Neural cell (in vitro differentiated cells): Measurements from ENCODE around the gene DLG2. TPM values are rescaled to one million over a fixed set of nuclear protein-coding genes. Genes with fewer than 3 reads are reported as not detected.
"Not testable (repeated sequence)": the region's sequence is repeated elsewhere in the genome, so short reads cannot be mapped to it uniquely, and the experiment has no call there.

ENCODE experiments used
- H2AFZ ChIP-seq: fragments of 200-600, 300-800 bp; sonication (generic), shearing (Covaris generic); 2 replicates; pipeline ENCODE4 v1.6.0; 2014; ENCODE audit warnings: low read depth, mild to moderate bottlenecking, antibody characterized with exemption, low read length, moderate library complexity
- H3F3A ChIP-seq: fragments of 200-600 bp; shearing (Covaris generic); 2 replicates; pipeline ENCODE4 v1.6.1; 2016; ENCODE audit warnings: mild to moderate bottlenecking, moderate library complexity, mixed read lengths, antibody characterized with exemption, low read length; ENCODE audit not compliant: insufficient read depth, poor library complexity, severe bottlenecking
- H3K27ac ChIP-seq: fragments of 200-600, 300-800 bp; sonication (generic), shearing (Covaris generic); 2 replicates; pipeline ENCODE4 v1.5.1; 2014; ENCODE audit warnings: mild to moderate bottlenecking, low read length, moderate library complexity
- H3K27me3 ChIP-seq: fragments of 300-800, 200-600 bp; sonication (generic), shearing (Covaris generic); 2 replicates; pipeline ENCODE4 v1.6.0; 2014; ENCODE audit warnings: mild to moderate bottlenecking, low read depth, low read length, moderate library complexity; ENCODE audit not compliant: insufficient read depth
- H3K36me3 ChIP-seq: fragments of 300-800, 200-600 bp; sonication (generic), shearing (Covaris generic); 2 replicates; pipeline ENCODE4 v1.5.1; 2014; ENCODE audit warnings: mild to moderate bottlenecking, antibody characterized with exemption, low read length, moderate library complexity; ENCODE audit not compliant: insufficient read depth
- H3K4me2 ChIP-seq: fragments of 300-800, 200-600 bp; sonication (generic), shearing (Covaris generic); 2 replicates; pipeline ENCODE4 v1.6.0; 2014; ENCODE audit warnings: mild to moderate bottlenecking, low read length
- H3K4me3 ChIP-seq: fragments of 300-800, 200-600 bp; sonication (generic), shearing (Covaris generic); 2 replicates; pipeline ENCODE4 v1.5.1; 2014; ENCODE audit warnings: mild to moderate bottlenecking, low read length, moderate library complexity
- H3K79me2 ChIP-seq: fragments of 200-600 bp; shearing (Covaris generic); replicated peaks from 2 replicates; pipeline ENCODE4 v1.6.0; 2014; ENCODE audit warnings: mild to moderate bottlenecking, low read length, moderate library complexity; ENCODE audit not compliant: insufficient read depth
- H3K9ac ChIP-seq: fragments of 300-800, 200-600 bp; sonication (generic), shearing (Covaris generic); 2 replicates; pipeline ENCODE4 v1.6.1; 2016; ENCODE audit warnings: mild to moderate bottlenecking, low read length, mixed read lengths
- H3K9me2 ChIP-seq: fragments of 200-600 bp; shearing (Covaris generic); 2 replicates; pipeline ENCODE4 v1.6.1; 2016; ENCODE audit warnings: mild to moderate bottlenecking, low read length, mixed read lengths; ENCODE audit not compliant: insufficient read depth
- H3K9me3 ChIP-seq: fragments of 200-600, 300-800 bp; sonication (generic), shearing (Covaris generic); 2 replicates; pipeline ENCODE4 v1.6.1; 2016; ENCODE audit warnings: mild to moderate bottlenecking, mixed run types, low read length, moderate library complexity, mixed read lengths
- H4K20me1 ChIP-seq: fragments of 200-600 bp; shearing (Covaris generic); 2 replicates; pipeline ENCODE4 v1.6.1; 2016; ENCODE audit warnings: mild to moderate bottlenecking, mixed run types; ENCODE audit not compliant: insufficient read depth
- EP300 ChIP-seq: fragments of 450-650 bp; conservative IDR thresholded peaks from 2 replicates; pipeline ENCODE4 v1.6.1; 2014; ENCODE audit warnings: antibody characterized with exemption, mild to moderate bottlenecking, moderate library complexity; ENCODE audit not compliant: poor library complexity, severe bottlenecking
- EZH2 ChIP-seq: fragments of 200-600, 300-800 bp; shearing (Covaris generic), sonication (generic); IDR thresholded peaks from 2 replicates; pipeline ENCODE4 v1.6.1; 2014; ENCODE audit warnings: antibody characterized with exemption, low read length, borderline replicate concordance, mild to moderate bottlenecking; ENCODE audit not compliant: insufficient read depth, poor library complexity, severe bottlenecking
- MXI1 ChIP-seq: fragments of 450-650 bp; conservative IDR thresholded peaks from 2 replicates; pipeline ENCODE4 v1.6.1; 2014; ENCODE audit warnings: antibody characterized with exemption, mild to moderate bottlenecking; ENCODE audit not compliant: poor library complexity, severe bottlenecking
- POLR2AphosphoS5 ChIP-seq: IDR thresholded peaks from 2 replicates; pipeline ENCODE4 v1.6.1; 2012
- RAD21 ChIP-seq: fragments of 450-650 bp; conservative IDR thresholded peaks from 2 replicates; pipeline ENCODE4 v1.6.1; 2014; ENCODE audit warnings: antibody characterized with exemption, mild to moderate bottlenecking, moderate library complexity
- SMC3 ChIP-seq: fragments of 450-650 bp; conservative IDR thresholded peaks from 2 replicates; pipeline ENCODE4 v1.6.1; 2014; ENCODE audit warnings: antibody characterized with exemption, mild to moderate bottlenecking, moderate library complexity; ENCODE audit not compliant: poor library complexity
- TAF1 ChIP-seq: IDR thresholded peaks from 2 replicates; pipeline ENCODE4 v1.6.1; 2012; ENCODE audit warnings: low read depth
- polyA plus RNA-seq: library from polyadenylated mRNA; depleted of rRNA; stranded (reverse); fragments of >200 nt; gene quantifications from 2 replicates; pipeline ENCODE4 v1.2.3, GENCODE V29; 2014
- TF ChIP-seq, protein P1 (sequence below): fragments of 450-650 bp; IDR thresholded peaks from 2 replicates; pipeline ENCODE4 v1.5.1; 2014; ENCODE audit warnings: antibody characterized with exemption, mild to moderate bottlenecking, moderate library complexity; ENCODE audit not compliant: poor library complexity, severe bottlenecking
- TF ChIP-seq, protein P2 (sequence below): IDR thresholded peaks from 2 replicates; pipeline ENCODE4 v1.6.1; 2012; ENCODE audit warnings: borderline replicate concordance

The DLG2 gene
- polyA plus RNA-seq, 1 donor from 2014 or later: 179 TPM

DNA sequence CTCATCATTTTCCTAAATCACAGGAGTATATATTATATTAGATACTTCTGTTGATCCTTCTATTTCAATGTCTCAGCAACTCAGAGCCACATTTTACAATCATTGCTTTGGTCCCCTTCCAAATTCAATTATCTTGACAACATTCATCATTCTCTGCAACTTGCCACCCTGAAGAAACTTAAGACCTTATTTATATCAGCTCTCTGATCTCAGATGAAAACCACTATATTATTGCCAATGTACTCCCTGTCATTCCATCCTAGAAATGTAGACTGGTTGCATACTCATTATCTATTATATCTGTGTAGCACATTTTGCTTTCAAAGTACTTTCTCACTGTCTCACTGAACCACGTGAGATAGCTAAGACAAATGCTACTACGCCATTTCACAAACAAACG, 379.3 kb downstream of the DLG2 start:
- H3K79me2 ChIP-seq: no peaks in the 10 kb centered on the region
- H3K4me3 ChIP-seq: no peak overlapping the region
- no peak overlapping the region for H3K9ac ChIP-seq
- no peaks in the 10 kb centered on the region for H3F3A ChIP-seq
- TF ChIP-seq EP300 (peak; percentile 62), EZH2 (no peak), POLR2AphosphoS5 (peak; percentile 39)
- H2AFZ ChIP-seq: no peak overlapping the region
- H4K20me1 ChIP-seq: no peaks in the 10 kb centered on the region
- H3K36me3 ChIP-seq: no peaks in the 10 kb centered on the region
- no peaks in the 10 kb centered on the region for H3K9me2 ChIP-seq
- H3K9me3 ChIP-seq: no peaks in the 10 kb centered on the region
- no peaks in the 10 kb centered on the region for H3K27me3 ChIP-seq
- H3K27ac ChIP-seq: no peak overlapping the region
- H3K4me2 ChIP-seq: no peak overlapping the region

- H4K20me1 ChIP-seq: no peaks in the 10 kb centered on the region
Measured at GRCh38 chr11:85238906-85239305, 388.2 kb downstream of the DLG2 start.

GRCh38 chr11:85238038-85238437, 389.1 kb downstream of the DLG2 start:
- H3K9me3 ChIP-seq, H3K9me2 ChIP-seq, H4K20me1 ChIP-seq, H3K27me3 ChIP-seq, H3K9ac ChIP-seq, H3K36me3 ChIP-seq, H3K4me2 ChIP-seq, H3K27ac ChIP-seq, H3K79me2 ChIP-seq, H3K4me3 ChIP-seq, H2AFZ ChIP-seq, H3F3A ChIP-seq: not testable (repeated sequence)

More at GRCh38 chr11:85238906-85239305, 388.2 kb downstream of the DLG2 start:
- no peaks in the 10 kb centered on the region for H3F3A ChIP-seq
- H3K9me2 ChIP-seq: no peaks in the 10 kb centered on the region
- no peaks in the 10 kb centered on the region for H3K79me2 ChIP-seq
- H2AFZ ChIP-seq: no peak overlapping the region
- no peak overlapping the region for H3K4me2 ChIP-seq
- TF ChIP-seq TAF1: no peak
- no peak for TF ChIP-seq EP300
- no peak for TF ChIP-seq RAD21
- TF ChIP-seq SMC3: no peak
- no peak for TF ChIP-seq EZH2
- TF ChIP-seq, protein P1, sequence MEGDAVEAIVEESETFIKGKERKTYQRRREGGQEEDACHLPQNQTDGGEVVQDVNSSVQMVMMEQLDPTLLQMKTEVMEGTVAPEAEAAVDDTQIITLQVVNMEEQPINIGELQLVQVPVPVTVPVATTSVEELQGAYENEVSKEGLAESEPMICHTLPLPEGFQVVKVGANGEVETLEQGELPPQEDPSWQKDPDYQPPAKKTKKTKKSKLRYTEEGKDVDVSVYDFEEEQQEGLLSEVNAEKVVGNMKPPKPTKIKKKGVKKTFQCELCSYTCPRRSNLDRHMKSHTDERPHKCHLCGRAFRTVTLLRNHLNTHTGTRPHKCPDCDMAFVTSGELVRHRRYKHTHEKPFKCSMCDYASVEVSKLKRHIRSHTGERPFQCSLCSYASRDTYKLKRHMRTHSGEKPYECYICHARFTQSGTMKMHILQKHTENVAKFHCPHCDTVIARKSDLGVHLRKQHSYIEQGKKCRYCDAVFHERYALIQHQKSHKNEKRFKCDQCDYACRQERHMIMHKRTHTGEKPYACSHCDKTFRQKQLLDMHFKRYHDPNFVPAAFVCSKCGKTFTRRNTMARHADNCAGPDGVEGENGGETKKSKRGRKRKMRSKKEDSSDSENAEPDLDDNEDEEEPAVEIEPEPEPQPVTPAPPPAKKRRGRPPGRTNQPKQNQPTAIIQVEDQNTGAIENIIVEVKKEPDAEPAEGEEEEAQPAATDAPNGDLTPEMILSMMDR: no peak
- TF ChIP-seq, protein P2, sequence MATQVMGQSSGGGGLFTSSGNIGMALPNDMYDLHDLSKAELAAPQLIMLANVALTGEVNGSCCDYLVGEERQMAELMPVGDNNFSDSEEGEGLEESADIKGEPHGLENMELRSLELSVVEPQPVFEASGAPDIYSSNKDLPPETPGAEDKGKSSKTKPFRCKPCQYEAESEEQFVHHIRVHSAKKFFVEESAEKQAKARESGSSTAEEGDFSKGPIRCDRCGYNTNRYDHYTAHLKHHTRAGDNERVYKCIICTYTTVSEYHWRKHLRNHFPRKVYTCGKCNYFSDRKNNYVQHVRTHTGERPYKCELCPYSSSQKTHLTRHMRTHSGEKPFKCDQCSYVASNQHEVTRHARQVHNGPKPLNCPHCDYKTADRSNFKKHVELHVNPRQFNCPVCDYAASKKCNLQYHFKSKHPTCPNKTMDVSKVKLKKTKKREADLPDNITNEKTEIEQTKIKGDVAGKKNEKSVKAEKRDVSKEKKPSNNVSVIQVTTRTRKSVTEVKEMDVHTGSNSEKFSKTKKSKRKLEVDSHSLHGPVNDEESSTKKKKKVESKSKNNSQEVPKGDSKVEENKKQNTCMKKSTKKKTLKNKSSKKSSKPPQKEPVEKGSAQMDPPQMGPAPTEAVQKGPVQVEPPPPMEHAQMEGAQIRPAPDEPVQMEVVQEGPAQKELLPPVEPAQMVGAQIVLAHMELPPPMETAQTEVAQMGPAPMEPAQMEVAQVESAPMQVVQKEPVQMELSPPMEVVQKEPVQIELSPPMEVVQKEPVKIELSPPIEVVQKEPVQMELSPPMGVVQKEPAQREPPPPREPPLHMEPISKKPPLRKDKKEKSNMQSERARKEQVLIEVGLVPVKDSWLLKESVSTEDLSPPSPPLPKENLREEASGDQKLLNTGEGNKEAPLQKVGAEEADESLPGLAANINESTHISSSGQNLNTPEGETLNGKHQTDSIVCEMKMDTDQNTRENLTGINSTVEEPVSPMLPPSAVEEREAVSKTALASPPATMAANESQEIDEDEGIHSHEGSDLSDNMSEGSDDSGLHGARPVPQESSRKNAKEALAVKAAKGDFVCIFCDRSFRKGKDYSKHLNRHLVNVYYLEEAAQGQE: no peak
- no peak for TF ChIP-seq MXI1
- no peak for TF ChIP-seq POLR2AphosphoS5
- H3K27me3 ChIP-seq: no peaks in the 10 kb centered on the region
- H3K9me3 ChIP-seq: no peaks in the 10 kb centered on the region
- H3K9ac ChIP-seq: no peak overlapping the region
- no peak overlapping the region for H3K4me3 ChIP-seq
- no peak overlapping the region for H3K27ac ChIP-seq
- no peaks in the 10 kb centered on the region for H3K36me3 ChIP-seq
